GM12878 (cell line): ENCODE data around the gene TRPV5. TPM values are rescaled to one million over a fixed set of nuclear protein-coding genes. Genes with fewer than 3 reads are reported as not detected.

Source experiments
- ETV6 ChIP-seq, 2 experiments: fragments of 450-650 bp in 1 of 2; IDR thresholded peaks in 1 of 2; conservative IDR thresholded peaks in 1 of 2; 2 replicates each; pipeline ENCODE4 v1.6.1; 2014; ENCODE audit warnings: antibody characterized with exemption in 1 of 2, borderline replicate concordance in 1 of 2, low read depth in 1 of 2, mild to moderate bottlenecking in 1 of 2, moderate library complexity in 1 of 2
- FOS ChIP-seq: IDR thresholded peaks from 3 replicates; pipeline ENCODE4 v1.6.1; 2011; ENCODE audit warnings: borderline replicate concordance; ENCODE audit not compliant: insufficient read length; ENCODE audit errors: extremely low read depth
- MTA2 ChIP-seq: fragments of 450-650 bp; IDR thresholded peaks from 2 replicates; pipeline ENCODE4 v1.6.1; 2016; ENCODE audit warnings: low read depth, mild to moderate bottlenecking, moderate library complexity
- MTA3 ChIP-seq: IDR thresholded peaks from 2 replicates; pipeline ENCODE4 v1.6.1; 2012; ENCODE audit warnings: low read length, inconsistent platforms, borderline replicate concordance
- NFYA ChIP-seq: IDR thresholded peaks from 2 replicates; pipeline ENCODE4 v1.6.1; 2011; ENCODE audit warnings: low read depth, mild to moderate bottlenecking, low read length, improper control_type of control experiment, borderline replicate concordance
- NR2C1 ChIP-seq: fragments of 450-650 bp; IDR thresholded peaks from 2 replicates; pipeline ENCODE4 v1.6.1; 2017; ENCODE audit warnings: antibody characterized with exemption, mild to moderate bottlenecking, moderate library complexity
- RB1 ChIP-seq: fragments of 450-650 bp; formaldehyde crosslinking; IDR thresholded peaks from 2 replicates; pipeline ENCODE4 v1.6.1; 2017; ENCODE audit warnings: mild to moderate bottlenecking, borderline replicate concordance
- SMARCA5 ChIP-seq: fragments of 450-650 bp; IDR thresholded peaks from 2 replicates; pipeline ENCODE4 v1.6.1; 2017; ENCODE audit warnings: mild to moderate bottlenecking
- SUPT20H ChIP-seq: IDR thresholded peaks from 2 replicates; pipeline ENCODE4 v1.6.1; 2011; ENCODE audit warnings: low read depth, mild to moderate bottlenecking, low read length, moderate library complexity, borderline replicate concordance; ENCODE audit not compliant: control insufficient read depth
- TCF12 ChIP-seq: IDR thresholded peaks from 2 replicates; pipeline ENCODE4 v1.6.1; 2011; ENCODE audit warnings: low read depth, mild to moderate bottlenecking, low read length
- YBX1 ChIP-seq: fragments of 450-650 bp; IDR thresholded peaks from 2 replicates; pipeline ENCODE4 v1.6.1; 2016; ENCODE audit warnings: antibody characterized with exemption
- ZBED1 ChIP-seq: IDR thresholded peaks from 2 replicates; pipeline ENCODE4 v1.6.1; 2016; ENCODE audit warnings: borderline replicate concordance
- polyA plus RNA-seq, 11 experiments: library from polyadenylated mRNA; depleted of rRNA in 4 of 11; unstranded in 6 of 11; stranded (reverse) in 5 of 11; fragments of >200 nt; fragmentation: Nextera tagmentation in 4 of 11; fragmentation: Illumina TruSeq in 1 of 11; extraction: Ambion mirVana in 4 of 11; extraction: Trizol in 1 of 11; gene quantifications; 1 replicate in 1 of 11; 2 replicates in 10 of 11; pipeline versions ENCODE4 v1.2.1 to v1.2.3, GENCODE V29; 2011 to 2016; ENCODE audit warnings: inconsistent platforms in 2 of 11, missing spikeins in 2 of 11, low read depth in 1 of 11
- total RNA-seq, 4 experiments: library from RNA; depleted of rRNA in 3 of 4; stranded (reverse); fragments of >200 nt in 3 of 4; fragmentation: Illumina TruSeq in 1 of 4; extraction: Trizol in 1 of 4; gene quantifications; 2 replicates each; pipeline versions ENCODE4 v1.2.1 to v1.2.3, GENCODE V29; 2013 to 2021
- TF ChIP-seq, protein P1 (sequence below): fragments of 150-350 bp; IDR thresholded peaks from 2 replicates; pipeline ENCODE4 v1.6.1; 2016; ENCODE audit warnings: low read depth, low read length
- TF ChIP-seq, protein P2 (sequence below): fragments of 450-650 bp; IDR thresholded peaks from 2 replicates; pipeline ENCODE4 v1.6.1; 2017; ENCODE audit warnings: mild to moderate bottlenecking, moderate library complexity
- TF ChIP-seq, protein P3 (sequence below): fragments of 450-650 bp; conservative IDR thresholded peaks from 2 replicates; pipeline ENCODE4 v1.6.1; 2017; ENCODE audit warnings: mild to moderate bottlenecking, moderate library complexity

The TRPV5 gene
- total and polyA plus RNA-seq, 10 of the 15 experiments (the other 5 are each of a cell fraction or from before 2014, with no cell fraction given): not detected

DNA sequence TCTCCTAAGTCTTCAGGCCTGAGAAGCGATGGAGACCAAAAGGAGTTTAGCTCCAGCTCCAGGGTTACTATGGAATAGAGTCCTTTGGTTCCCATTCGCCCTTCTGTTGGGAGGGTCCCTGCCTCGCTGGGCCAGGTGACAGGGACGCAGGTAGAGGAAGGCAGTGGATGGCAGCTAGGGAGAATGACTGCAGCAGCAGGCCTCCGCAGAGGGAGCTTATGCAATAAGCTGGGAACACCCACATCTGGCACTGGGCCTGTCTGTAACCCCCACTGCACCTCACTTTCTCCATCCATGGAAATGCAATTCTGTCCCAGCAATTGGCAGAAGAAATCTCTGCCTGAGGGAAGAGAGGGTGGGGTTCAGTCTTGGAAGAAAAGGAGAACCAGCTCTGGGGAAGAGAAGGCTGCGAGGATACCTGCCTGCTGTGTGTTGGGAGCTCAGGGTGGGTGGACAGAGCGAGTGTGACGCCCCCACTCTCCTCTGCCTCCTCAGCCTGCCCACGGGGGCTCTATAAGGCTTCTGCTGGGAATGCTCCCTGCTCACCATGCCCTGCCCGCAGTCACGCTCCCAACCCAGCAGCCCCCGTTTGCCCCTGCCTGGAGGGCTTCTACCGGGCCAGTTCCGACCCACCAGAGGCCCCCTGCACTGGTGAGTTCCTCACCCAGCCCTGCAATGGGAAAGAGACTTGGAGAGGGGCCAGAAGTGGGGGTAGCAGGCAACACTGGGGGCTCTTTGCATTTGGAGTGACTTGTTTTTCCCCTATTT is 68.4 kb downstream of the TRPV5 start (continued):
- TF ChIP-seq, protein P1, sequence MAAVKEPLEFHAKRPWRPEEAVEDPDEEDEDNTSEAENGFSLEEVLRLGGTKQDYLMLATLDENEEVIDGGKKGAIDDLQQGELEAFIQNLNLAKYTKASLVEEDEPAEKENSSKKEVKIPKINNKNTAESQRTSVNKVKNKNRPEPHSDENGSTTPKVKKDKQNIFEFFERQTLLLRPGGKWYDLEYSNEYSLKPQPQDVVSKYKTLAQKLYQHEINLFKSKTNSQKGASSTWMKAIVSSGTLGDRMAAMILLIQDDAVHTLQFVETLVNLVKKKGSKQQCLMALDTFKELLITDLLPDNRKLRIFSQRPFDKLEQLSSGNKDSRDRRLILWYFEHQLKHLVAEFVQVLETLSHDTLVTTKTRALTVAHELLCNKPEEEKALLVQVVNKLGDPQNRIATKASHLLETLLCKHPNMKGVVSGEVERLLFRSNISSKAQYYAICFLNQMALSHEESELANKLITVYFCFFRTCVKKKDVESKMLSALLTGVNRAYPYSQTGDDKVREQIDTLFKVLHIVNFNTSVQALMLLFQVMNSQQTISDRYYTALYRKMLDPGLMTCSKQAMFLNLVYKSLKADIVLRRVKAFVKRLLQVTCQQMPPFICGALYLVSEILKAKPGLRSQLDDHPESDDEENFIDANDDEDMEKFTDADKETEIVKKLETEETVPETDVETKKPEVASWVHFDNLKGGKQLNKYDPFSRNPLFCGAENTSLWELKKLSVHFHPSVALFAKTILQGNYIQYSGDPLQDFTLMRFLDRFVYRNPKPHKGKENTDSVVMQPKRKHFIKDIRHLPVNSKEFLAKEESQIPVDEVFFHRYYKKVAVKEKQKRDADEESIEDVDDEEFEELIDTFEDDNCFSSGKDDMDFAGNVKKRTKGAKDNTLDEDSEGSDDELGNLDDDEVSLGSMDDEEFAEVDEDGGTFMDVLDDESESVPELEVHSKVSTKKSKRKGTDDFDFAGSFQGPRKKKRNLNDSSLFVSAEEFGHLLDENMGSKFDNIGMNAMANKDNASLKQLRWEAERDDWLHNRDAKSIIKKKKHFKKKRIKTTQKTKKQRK: no peak
- TF ChIP-seq SUPT20H (no peak), YBX1 (no peak), ETV6 (conservative IDR thresholded peaks at IDR 0.05 in 1 of 2, IDR thresholded peaks at IDR 0.05 in 1 of 2; ENCODE audit: borderline replicate concordance in 1 of 2, low read depth in 1 of 2) (no peak), FOS (no peak), NFYA (no peak), SMARCA5 (no peak), MTA2 (no peak), ZBED1 (no peak), RB1 (no peak), NR2C1 (no peak), MTA3 (no peak), TCF12 (no peak)
- TF ChIP-seq, protein P2, sequence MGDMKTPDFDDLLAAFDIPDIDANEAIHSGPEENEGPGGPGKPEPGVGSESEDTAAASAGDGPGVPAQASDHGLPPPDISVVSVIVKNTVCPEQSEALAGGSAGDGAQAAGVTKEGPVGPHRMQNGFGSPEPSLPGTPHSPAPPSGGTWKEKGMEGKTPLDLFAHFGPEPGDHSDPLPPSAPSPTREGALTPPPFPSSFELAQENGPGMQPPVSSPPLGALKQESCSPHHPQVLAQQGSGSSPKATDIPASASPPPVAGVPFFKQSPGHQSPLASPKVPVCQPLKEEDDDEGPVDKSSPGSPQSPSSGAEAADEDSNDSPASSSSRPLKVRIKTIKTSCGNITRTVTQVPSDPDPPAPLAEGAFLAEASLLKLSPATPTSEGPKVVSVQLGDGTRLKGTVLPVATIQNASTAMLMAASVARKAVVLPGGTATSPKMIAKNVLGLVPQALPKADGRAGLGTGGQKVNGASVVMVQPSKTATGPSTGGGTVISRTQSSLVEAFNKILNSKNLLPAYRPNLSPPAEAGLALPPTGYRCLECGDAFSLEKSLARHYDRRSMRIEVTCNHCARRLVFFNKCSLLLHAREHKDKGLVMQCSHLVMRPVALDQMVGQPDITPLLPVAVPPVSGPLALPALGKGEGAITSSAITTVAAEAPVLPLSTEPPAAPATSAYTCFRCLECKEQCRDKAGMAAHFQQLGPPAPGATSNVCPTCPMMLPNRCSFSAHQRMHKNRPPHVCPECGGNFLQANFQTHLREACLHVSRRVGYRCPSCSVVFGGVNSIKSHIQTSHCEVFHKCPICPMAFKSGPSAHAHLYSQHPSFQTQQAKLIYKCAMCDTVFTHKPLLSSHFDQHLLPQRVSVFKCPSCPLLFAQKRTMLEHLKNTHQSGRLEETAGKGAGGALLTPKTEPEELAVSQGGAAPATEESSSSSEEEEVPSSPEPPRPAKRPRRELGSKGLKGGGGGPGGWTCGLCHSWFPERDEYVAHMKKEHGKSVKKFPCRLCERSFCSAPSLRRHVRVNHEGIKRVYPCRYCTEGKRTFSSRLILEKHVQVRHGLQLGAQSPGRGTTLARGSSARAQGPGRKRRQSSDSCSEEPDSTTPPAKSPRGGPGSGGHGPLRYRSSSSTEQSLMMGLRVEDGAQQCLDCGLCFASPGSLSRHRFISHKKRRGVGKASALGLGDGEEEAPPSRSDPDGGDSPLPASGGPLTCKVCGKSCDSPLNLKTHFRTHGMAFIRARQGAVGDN: no peak
- TF ChIP-seq, protein P3, sequence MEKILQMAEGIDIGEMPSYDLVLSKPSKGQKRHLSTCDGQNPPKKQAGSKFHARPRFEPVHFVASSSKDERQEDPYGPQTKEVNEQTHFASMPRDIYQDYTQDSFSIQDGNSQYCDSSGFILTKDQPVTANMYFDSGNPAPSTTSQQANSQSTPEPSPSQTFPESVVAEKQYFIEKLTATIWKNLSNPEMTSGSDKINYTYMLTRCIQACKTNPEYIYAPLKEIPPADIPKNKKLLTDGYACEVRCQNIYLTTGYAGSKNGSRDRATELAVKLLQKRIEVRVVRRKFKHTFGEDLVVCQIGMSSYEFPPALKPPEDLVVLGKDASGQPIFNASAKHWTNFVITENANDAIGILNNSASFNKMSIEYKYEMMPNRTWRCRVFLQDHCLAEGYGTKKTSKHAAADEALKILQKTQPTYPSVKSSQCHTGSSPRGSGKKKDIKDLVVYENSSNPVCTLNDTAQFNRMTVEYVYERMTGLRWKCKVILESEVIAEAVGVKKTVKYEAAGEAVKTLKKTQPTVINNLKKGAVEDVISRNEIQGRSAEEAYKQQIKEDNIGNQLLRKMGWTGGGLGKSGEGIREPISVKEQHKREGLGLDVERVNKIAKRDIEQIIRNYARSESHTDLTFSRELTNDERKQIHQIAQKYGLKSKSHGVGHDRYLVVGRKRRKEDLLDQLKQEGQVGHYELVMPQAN: no peak
- TF ChIP-seq, all 136 proteins: peak for 0
